Measurements from ENCODE around the gene PTPN5.

DNA sequence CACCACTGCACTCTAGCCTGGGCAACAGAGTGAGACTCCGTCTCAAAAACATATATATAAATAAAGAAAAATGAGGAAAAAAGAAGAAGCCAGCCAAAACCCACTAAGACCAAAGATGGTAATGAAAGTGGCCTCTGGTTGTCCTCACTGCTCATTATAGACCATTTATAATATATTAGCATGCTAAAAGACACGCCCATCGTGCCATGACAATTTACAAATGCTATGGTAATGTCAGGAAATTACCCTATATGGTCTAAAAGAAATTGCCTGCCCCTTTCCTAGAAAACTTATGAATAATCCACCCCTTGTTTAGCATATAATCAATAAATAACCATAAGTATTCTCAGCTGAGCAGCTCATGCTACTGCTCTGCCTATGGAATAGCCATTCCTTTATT lies 109.1 kb downstream of the PTPN5 start:
- TF ChIP-seq, protein P1, sequence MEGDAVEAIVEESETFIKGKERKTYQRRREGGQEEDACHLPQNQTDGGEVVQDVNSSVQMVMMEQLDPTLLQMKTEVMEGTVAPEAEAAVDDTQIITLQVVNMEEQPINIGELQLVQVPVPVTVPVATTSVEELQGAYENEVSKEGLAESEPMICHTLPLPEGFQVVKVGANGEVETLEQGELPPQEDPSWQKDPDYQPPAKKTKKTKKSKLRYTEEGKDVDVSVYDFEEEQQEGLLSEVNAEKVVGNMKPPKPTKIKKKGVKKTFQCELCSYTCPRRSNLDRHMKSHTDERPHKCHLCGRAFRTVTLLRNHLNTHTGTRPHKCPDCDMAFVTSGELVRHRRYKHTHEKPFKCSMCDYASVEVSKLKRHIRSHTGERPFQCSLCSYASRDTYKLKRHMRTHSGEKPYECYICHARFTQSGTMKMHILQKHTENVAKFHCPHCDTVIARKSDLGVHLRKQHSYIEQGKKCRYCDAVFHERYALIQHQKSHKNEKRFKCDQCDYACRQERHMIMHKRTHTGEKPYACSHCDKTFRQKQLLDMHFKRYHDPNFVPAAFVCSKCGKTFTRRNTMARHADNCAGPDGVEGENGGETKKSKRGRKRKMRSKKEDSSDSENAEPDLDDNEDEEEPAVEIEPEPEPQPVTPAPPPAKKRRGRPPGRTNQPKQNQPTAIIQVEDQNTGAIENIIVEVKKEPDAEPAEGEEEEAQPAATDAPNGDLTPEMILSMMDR (IDR thresholded peaks at IDR 0.05; ENCODE audit: insufficient read depth, low read length): no peak
- TF ChIP-seq POLR2AphosphoS5 (IDR thresholded peaks at IDR 0.05; ENCODE audit: low read depth): no peak

Data from HL-60 (cell line).